Lung (tissue), 12 donors: ENCODE data around the gene LINGO3. TPM values are rescaled to one million over a fixed set of nuclear protein-coding genes. Genes with fewer than 3 reads are reported as not detected.
A peak's percentile ranks its signal among the peaks of the same experiment; 100 is the strongest.
"Not testable (repeated sequence)": the region's sequence is repeated elsewhere in the genome, so short reads cannot be mapped to it uniquely, and the experiment has no call there.

ENCODE experiments used
- ATAC-seq: fragments of 200-7000 bp; cut with Tn5 transposase; one replicate; pipeline ENCODE4 v1.9.1; 2020; ENCODE audit warnings: moderate number of reproducible peaks; ENCODE audit not compliant: insufficient read depth, low FRiP score
- DNase-seq, 3 donors: peaks; one replicate each; pipeline ENCODE4 v3.0.0-alpha.2; 2013 to 2017
- H3K27ac ChIP-seq, 2 donors: one replicate each; pipeline ENCODE4 v1.5.1; 2013; ENCODE audit warnings: mild to moderate bottlenecking in 2 of 2, moderate library complexity in 2 of 2, control low read depth in 1 of 2, inconsistent platforms in 1 of 2, low read depth in 1 of 2, low read length in 1 of 2
- H3K27me3 ChIP-seq, 3 donors: one replicate each; pipeline ENCODE4 v1.5.1; 2013; ENCODE audit warnings: low read length in 2 of 3; ENCODE audit not compliant: control insufficient read depth in 3 of 3, insufficient read depth in 3 of 3
- H3K36me3 ChIP-seq, 4 donors: one replicate each; pipeline ENCODE4 v1.5.1; 2013; ENCODE audit warnings: low read length in 4 of 4, mild to moderate bottlenecking in 1 of 4, moderate library complexity in 1 of 4; ENCODE audit not compliant: control insufficient read depth in 4 of 4, insufficient read depth in 4 of 4
- H3K4me1 ChIP-seq, 5 donors: one replicate each; pipeline ENCODE4 v1.5.1; 2013; ENCODE audit warnings: low read length in 5 of 5, mild to moderate bottlenecking in 2 of 5, moderate library complexity in 1 of 5; ENCODE audit not compliant: control insufficient read depth in 5 of 5, insufficient read depth in 5 of 5
- H3K4me3 ChIP-seq: one replicate; pipeline ENCODE4 v1.5.1; 2013; ENCODE audit warnings: mild to moderate bottlenecking, control low read depth, moderate library complexity
- H3K9ac ChIP-seq, 2 donors: one replicate each; pipeline ENCODE4 v1.5.1; 2013; ENCODE audit warnings: low read length in 2 of 2, control low read depth in 1 of 2; ENCODE audit not compliant: insufficient read depth in 1 of 2
- H3K9me3 ChIP-seq, 4 donors: one replicate each; pipeline ENCODE4 v1.5.1; 2013; ENCODE audit warnings: low read length in 3 of 4, mild to moderate bottlenecking in 1 of 4, moderate library complexity in 1 of 4; ENCODE audit not compliant: control insufficient read depth in 4 of 4, insufficient read depth in 3 of 4
- CTCF ChIP-seq: IDR thresholded peaks from 2 replicates; pipeline ENCODE4 v1.5.1; 2012; ENCODE audit warnings: mild to moderate bottlenecking; ENCODE audit errors: control extremely low read depth, extremely low read depth
- WGBS, 2 donors: extraction: QIAGEN DNeasy Blood & Tissue Kit; methylation state at CpG; one replicate each; pipeline ENCODE4 v1.1.7; 2013; 5-methylcytosine and 5-hydroxymethylcytosine counted together
- polyA plus RNA-seq, 2 donors: library from polyadenylated mRNA; stranded (reverse); fragments of 200-250 nt; gene quantifications; one replicate each; pipeline ENCODE4 v1.2.1, GENCODE V29; 2013
- total RNA-seq, 2 donors: library from RNA; depleted of rRNA in 1 of 2; stranded (reverse); fragments of >200 nt in 1 of 2; gene quantifications; one replicate each; pipeline ENCODE4 v1.2.1, GENCODE V29; 2014 to 2021
- donor health status: control.
- donor health status: control.
- donor health status: Bipolar disorder and iron deficiency.
- donor health status: healthy.
- donor health status: DM: yes; HTN: yes; CAD: no.

LINGO3 gene
- total and polyA plus RNA-seq, 4 donors = 0.10 to 1.0 (median 0.21) TPM; not detected in 1

DNA sequence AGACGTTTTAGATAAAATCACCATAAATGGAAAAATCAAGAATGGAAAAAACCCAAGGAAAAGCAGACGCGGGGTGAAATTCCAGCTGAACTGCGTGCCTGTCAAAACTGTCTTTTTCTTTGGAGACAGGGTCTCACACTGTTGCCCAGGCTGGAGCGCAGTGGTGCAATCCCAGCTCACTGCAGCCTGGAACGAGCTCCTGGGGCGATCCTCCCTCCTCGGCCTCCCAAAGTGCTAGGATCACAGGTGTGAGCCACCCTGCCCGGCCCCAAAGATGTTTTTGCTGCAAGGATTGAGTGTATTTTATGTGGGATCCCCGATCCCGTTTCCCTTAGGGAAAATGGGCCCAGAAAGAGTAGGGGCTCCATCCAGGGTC, 25.1 kb downstream of the LINGO3 start:
- Histone ChIP-seq H3K4me1 (peaks cover 0 to 12% (median 3%) of the 10 kb centered on the region in 5 donors), H3K27ac (no peak overlapping the region), H3K9ac (no peak overlapping the region), H3K36me3 (no peaks in the 10 kb centered on the region), H3K9me3 (no peaks in the 10 kb centered on the region), H3K4me3 (no peak overlapping the region), H3K27me3 (peaks cover 0 to 6% (median 0%) of the 10 kb centered on the region in 3 donors)
- ATAC-seq (no peak), DNase-seq (peak in 1 of 3 donors; percentile 11)
- no peak for TF ChIP-seq CTCF
- WGBS, 2 donors = 72% methylated on average over 11 of the region's 11 CpGs

GRCh38 chr19:2282062-2282861, 25.7 kb downstream of the LINGO3 start, which contains the start of gene PEAK3:
Gene PEAK3 (minus strand): TSS chr19:2282175. CDS start chr19:2280931, 1,244 bp downstream.
- WGBS, 2 donors = 7% methylated on average over 36 to 41 of the region's 41 CpGs
- H3K4me3 ChIP-seq = peak within 1 kb of the TSS; percentile 14
- peaks cover 0 to under 1% (median 0%) of the 10 kb centered on the region in 4 donors for H3K36me3 ChIP-seq
- peak; percentile 84 for ATAC-seq
- no peak for TF ChIP-seq CTCF
- no peaks in the 10 kb centered on the region for H3K9me3 ChIP-seq
- H3K4me1 ChIP-seq = peaks cover 0 to 12% (median 3%) of the 10 kb centered on the region in 5 donors
- DNase-seq = peak; percentile 70 to 87 (median 79)
- H3K27me3 ChIP-seq = peaks cover 0 to under 1% (median 0%) of the 10 kb centered on the region in 3 donors
- H3K27ac ChIP-seq = peak within 1 kb of the TSS in 1 of 2 donors; percentile 71
- no peak within 1 kb of the TSS for H3K9ac ChIP-seq

DNA sequence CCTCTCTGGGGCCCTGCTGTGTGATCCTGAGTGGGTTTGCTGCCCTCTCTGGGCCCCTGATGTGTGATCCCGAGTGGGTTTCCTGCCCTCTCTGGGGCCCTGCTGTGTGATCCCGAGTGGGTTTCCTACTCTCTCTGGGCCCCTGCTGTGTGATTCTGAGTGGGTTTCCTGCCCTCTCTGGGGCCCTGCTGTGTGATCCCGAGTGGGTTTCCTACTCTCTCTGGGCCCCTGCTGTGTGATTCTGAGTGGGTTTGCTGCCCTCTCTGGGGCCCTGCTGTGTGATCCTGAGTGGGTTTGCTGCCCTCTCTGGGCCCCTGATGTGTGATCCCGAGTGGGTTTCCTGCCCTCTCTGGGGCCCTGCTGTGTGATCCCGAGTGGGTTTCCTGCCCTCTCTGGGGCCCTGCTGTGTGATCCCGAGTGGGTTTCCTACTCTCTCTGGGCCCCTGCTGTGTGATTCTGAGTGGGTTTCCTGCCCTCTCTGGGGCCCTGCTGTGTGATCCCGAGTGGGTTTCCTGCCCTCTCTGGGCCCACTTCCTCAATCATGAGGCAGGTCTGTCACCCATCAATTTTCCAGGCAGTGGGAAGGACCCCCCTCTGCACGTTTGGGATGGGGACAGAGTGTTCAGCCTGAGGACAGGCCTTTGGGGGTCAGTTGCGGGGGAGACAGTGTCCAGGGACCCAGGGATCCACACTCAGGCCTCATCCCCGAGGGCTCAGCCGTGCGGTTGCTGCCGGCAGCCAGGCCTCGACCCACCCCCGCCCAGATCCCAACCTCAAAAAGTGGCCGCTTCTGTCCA, 26.5 kb downstream of the LINGO3 start:
- H3K4me3 ChIP-seq = peak overlapping the region; percentile 14
- peaks cover 0 to 12% (median 3%) of the 10 kb centered on the region in 5 donors for H3K4me1 ChIP-seq
- not testable (repeated sequence) for ATAC-seq, H3K9me3 ChIP-seq, H3K27me3 ChIP-seq, DNase-seq, H3K9ac ChIP-seq, H3K36me3 ChIP-seq
- H3K27ac ChIP-seq = peak overlapping the region in 1 of 2 donors; percentile 71
- 13 to 22% methylated on average over 15 to 16 of the region's 16 CpGs for WGBS, 2 donors
